H9 (cell line): ENCODE data around the gene NKRF. TPM values are rescaled to one million over a fixed set of nuclear protein-coding genes. Genes with fewer than 3 reads are reported as not detected.

Experiments
- DNase-seq: peaks from one replicate; pipeline ENCODE4 v3.0.0-alpha.2; 2017
- H2AFZ ChIP-seq: one replicate; pipeline ENCODE4 v1.6.1; 2013; ENCODE audit warnings: mild to moderate bottlenecking, low read length, control low read depth, moderate library complexity
- H2AK5ac ChIP-seq: 2 replicates; pipeline ENCODE4 v1.6.1; 2013; ENCODE audit warnings: low read length, control low read depth, mixed read lengths; ENCODE audit not compliant: insufficient read length
- H2BK120ac ChIP-seq: one replicate; pipeline ENCODE4 v1.6.1; 2013; ENCODE audit warnings: low read depth, mild to moderate bottlenecking, low read length, control low read depth, inconsistent platforms; ENCODE audit not compliant: poor library complexity, severe bottlenecking
- H2BK12ac ChIP-seq: 2 replicates; pipeline ENCODE4 v1.6.1; 2013; ENCODE audit warnings: low read length, control low read depth, mixed read lengths, low read depth; ENCODE audit not compliant: insufficient read length
- H2BK15ac ChIP-seq: 2 replicates; pipeline ENCODE4 v1.6.1; 2013; ENCODE audit warnings: low read depth, low read length, control low read depth
- H2BK20ac ChIP-seq: one replicate; pipeline ENCODE4 v1.6.1; 2013; ENCODE audit warnings: low read depth, mild to moderate bottlenecking, low read length, control low read depth, inconsistent platforms; ENCODE audit not compliant: poor library complexity, severe bottlenecking
- H2BK5ac ChIP-seq: 2 replicates; pipeline ENCODE4 v1.6.1; 2013; ENCODE audit warnings: low read length, control low read depth, mixed read lengths; ENCODE audit not compliant: insufficient read length
- H3K14ac ChIP-seq: 2 replicates; pipeline ENCODE4 v1.6.1; 2013; ENCODE audit warnings: low read length, control low read depth; ENCODE audit not compliant: insufficient read depth
- H3K18ac ChIP-seq: 2 replicates; pipeline ENCODE4 v1.6.1; 2013; ENCODE audit warnings: low read depth, mild to moderate bottlenecking, mixed read lengths, low read length, control low read depth; ENCODE audit not compliant: insufficient read length
- H3K23ac ChIP-seq: 2 replicates; pipeline ENCODE4 v1.6.1; 2013; ENCODE audit warnings: low read length, control low read depth, mixed read lengths, low read depth; ENCODE audit not compliant: insufficient read length
- H3K23me2 ChIP-seq: 2 replicates; pipeline ENCODE4 v1.6.1; 2013; ENCODE audit warnings: low read depth, mild to moderate bottlenecking, mixed read lengths, low read length, control low read depth; ENCODE audit not compliant: insufficient read length, poor library complexity, severe bottlenecking
- H3K27ac ChIP-seq: 2 replicates; pipeline ENCODE4 v1.5.1; 2013; ENCODE audit warnings: low read length, control low read depth, mixed read lengths, low read depth; ENCODE audit not compliant: insufficient read length
- H3K27me3 ChIP-seq: 2 replicates; pipeline ENCODE4 v1.6.1; 2013; ENCODE audit warnings: low read length, control low read depth, inconsistent platforms; ENCODE audit not compliant: insufficient read depth
- H3K4ac ChIP-seq: 2 replicates; pipeline ENCODE4 v1.6.1; 2013; ENCODE audit warnings: low read depth, mild to moderate bottlenecking, control low read depth, inconsistent platforms, low read length, moderate library complexity
- H3K4me1 ChIP-seq: 2 replicates; pipeline ENCODE4 v1.6.1; 2013; ENCODE audit warnings: low read length, control low read depth, inconsistent platforms; ENCODE audit not compliant: insufficient read depth
- H3K4me2 ChIP-seq: 2 replicates; pipeline ENCODE4 v1.6.1; 2013; ENCODE audit warnings: low read length, control low read depth, mixed read lengths; ENCODE audit not compliant: insufficient read length, insufficient read depth
- H3K56ac ChIP-seq: 2 replicates; pipeline ENCODE4 v1.6.1; 2013; ENCODE audit warnings: low read depth, mild to moderate bottlenecking, mixed read lengths, low read length, control low read depth; ENCODE audit not compliant: insufficient read length
- H3K79me1 ChIP-seq: 2 replicates; pipeline ENCODE4 v1.6.1; 2013; ENCODE audit warnings: low read depth, mild to moderate bottlenecking, moderate library complexity, low read length, control low read depth, inconsistent platforms; ENCODE audit not compliant: insufficient read depth, poor library complexity, severe bottlenecking
- H3K79me2 ChIP-seq: 2 replicates; pipeline ENCODE4 v1.6.1; 2013; ENCODE audit warnings: low read length, control low read depth, inconsistent platforms; ENCODE audit not compliant: insufficient read depth
- H3K9ac ChIP-seq: 2 replicates; pipeline ENCODE4 v1.6.1; 2013; ENCODE audit warnings: low read length, control low read depth, mixed read lengths; ENCODE audit not compliant: insufficient read length; ENCODE audit errors: extremely low read depth
- H3K9me3 ChIP-seq: one replicate; pipeline ENCODE4 v1.6.1; 2013; ENCODE audit warnings: low read depth, low read length, inconsistent platforms; ENCODE audit not compliant: control insufficient read depth
- H3T11ph ChIP-seq: one replicate; pipeline ENCODE4 v1.6.1; 2013; ENCODE audit warnings: mild to moderate bottlenecking, low read length, control low read depth, inconsistent platforms
- H4K20me1 ChIP-seq: one replicate; pipeline ENCODE4 v1.6.1; 2013; ENCODE audit not compliant: control insufficient read depth, insufficient read length, insufficient read depth
- H4K5ac ChIP-seq: 2 replicates; pipeline ENCODE4 v1.6.1; 2013; ENCODE audit warnings: low read depth, mild to moderate bottlenecking, mixed read lengths, low read length, control low read depth; ENCODE audit not compliant: insufficient read length
- H4K8ac ChIP-seq: replicated peaks from 2 replicates; pipeline ENCODE4 v1.6.1; 2013; ENCODE audit warnings: low read length, control low read depth, mixed read lengths, low read depth; ENCODE audit not compliant: insufficient read length
- H4K91ac ChIP-seq: 2 replicates; pipeline ENCODE4 v1.6.1; 2013; ENCODE audit warnings: low read depth, mild to moderate bottlenecking, moderate library complexity, mixed read lengths, low read length, control low read depth; ENCODE audit not compliant: insufficient read length
- H3K27ac Mint-ChIP-seq, 3 experiments: 2 replicates in 2 of 3; 3 replicates in 1 of 3; pipeline ENCODE4 v1.8.0; 2020 to 2021; ENCODE audit warnings: mixed read lengths in 3 of 3, mild to moderate bottlenecking in 1 of 3, moderate library complexity in 1 of 3
- H3K27me3 Mint-ChIP-seq: 2 replicates; pipeline ENCODE4 v1.8.0; 2021; ENCODE audit warnings: low read depth, mild to moderate bottlenecking, moderate library complexity, mixed read lengths
- H3K36me3 Mint-ChIP-seq, 3 experiments: 2 replicates in 2 of 3; 3 replicates in 1 of 3; pipeline ENCODE4 v1.8.0; 2020 to 2021; ENCODE audit warnings: low read depth in 3 of 3, mixed read lengths in 3 of 3; ENCODE audit not compliant: insufficient read depth in 1 of 3
- H3K4me1 Mint-ChIP-seq, 2 experiments: 2 replicates each; pipeline ENCODE4 v1.8.0; 2020; ENCODE audit warnings: mixed read lengths in 2 of 2
- H3K4me3 Mint-ChIP-seq, 2 experiments: 2 replicates in 1 of 2; 3 replicates in 1 of 2; pipeline ENCODE4 v1.8.0; 2020 to 2021; ENCODE audit warnings: mild to moderate bottlenecking in 2 of 2, mixed read lengths in 2 of 2, moderate library complexity in 1 of 2
- H3K9me3 Mint-ChIP-seq, 2 experiments: 2 replicates in 1 of 2; 3 replicates in 1 of 2; pipeline ENCODE4 v1.8.0; 2020; ENCODE audit warnings: mild to moderate bottlenecking in 2 of 2, mixed read lengths in 2 of 2, moderate library complexity in 1 of 2
- WGBS: extraction: QIAGEN DNeasy Blood & Tissue Kit; methylation state at CpG from one replicate; pipeline ENCODE4 v1.1.7; 2013; ENCODE audit warnings: missing lambda C conversion rate, low lambda C conversion rate, mixed read lengths; ENCODE audit not compliant: insufficient read length; ENCODE audit errors: extremely low coverage; 5-methylcytosine and 5-hydroxymethylcytosine counted together
- total RNA-seq: library from RNA; stranded (reverse); gene quantifications from 2 replicates; pipeline ENCODE4 v1.2.1, GENCODE V29; 2021
- TF ChIP-seq, protein P1 (sequence below): fragments of 200-600 bp; sonication (generic); conservative IDR thresholded peaks from 3 replicates; pipeline ENCODE4 v1.8.0; 2021; ENCODE audit warnings: antibody characterized with exemption, mild to moderate bottlenecking

Gene NKRF
- total RNA-seq, 1 experiment from 2014 or later: 15.1 TPM

DNA sequence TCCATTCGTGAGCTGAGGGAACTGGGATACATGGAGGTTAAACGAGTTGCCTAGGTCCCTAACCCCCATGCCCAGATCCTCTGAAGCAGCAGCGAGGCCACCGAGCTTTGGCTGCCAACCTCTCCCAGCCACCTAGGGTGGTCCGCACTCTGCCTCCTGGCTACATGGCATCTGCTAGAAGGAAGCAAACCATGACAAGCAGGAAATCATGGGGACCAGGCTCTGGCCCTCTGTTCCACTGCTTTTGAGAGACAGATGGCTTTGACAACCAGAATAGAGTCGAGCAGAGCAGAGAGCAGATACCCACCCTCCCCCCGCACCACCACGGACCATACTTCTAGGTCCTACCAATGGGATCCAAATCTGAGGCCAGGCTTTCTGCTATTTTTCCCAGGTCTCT lies 37.5 kb upstream of the NKRF start:
- no peak overlapping the region for H3K4me3 Mint-ChIP-seq
- no peak overlapping the region for H3T11ph ChIP-seq
- H3K27ac Mint-ChIP-seq: no peak overlapping the region
- H3K4me1 ChIP-seq: no peaks in the 10 kb centered on the region
- H3K27me3 ChIP-seq: no peaks in the 10 kb centered on the region
- no peak overlapping the region for H2BK15ac ChIP-seq
- H3K9ac ChIP-seq: no peak overlapping the region
- no peak overlapping the region for H2AFZ ChIP-seq
- H2BK20ac ChIP-seq: no peak overlapping the region
- TF ChIP-seq, protein P1, sequence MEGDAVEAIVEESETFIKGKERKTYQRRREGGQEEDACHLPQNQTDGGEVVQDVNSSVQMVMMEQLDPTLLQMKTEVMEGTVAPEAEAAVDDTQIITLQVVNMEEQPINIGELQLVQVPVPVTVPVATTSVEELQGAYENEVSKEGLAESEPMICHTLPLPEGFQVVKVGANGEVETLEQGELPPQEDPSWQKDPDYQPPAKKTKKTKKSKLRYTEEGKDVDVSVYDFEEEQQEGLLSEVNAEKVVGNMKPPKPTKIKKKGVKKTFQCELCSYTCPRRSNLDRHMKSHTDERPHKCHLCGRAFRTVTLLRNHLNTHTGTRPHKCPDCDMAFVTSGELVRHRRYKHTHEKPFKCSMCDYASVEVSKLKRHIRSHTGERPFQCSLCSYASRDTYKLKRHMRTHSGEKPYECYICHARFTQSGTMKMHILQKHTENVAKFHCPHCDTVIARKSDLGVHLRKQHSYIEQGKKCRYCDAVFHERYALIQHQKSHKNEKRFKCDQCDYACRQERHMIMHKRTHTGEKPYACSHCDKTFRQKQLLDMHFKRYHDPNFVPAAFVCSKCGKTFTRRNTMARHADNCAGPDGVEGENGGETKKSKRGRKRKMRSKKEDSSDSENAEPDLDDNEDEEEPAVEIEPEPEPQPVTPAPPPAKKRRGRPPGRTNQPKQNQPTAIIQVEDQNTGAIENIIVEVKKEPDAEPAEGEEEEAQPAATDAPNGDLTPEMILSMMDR: no peak
- no peak overlapping the region for H4K5ac ChIP-seq
- no peaks in the 10 kb centered on the region for H3K79me1 ChIP-seq
- WGBS: no CpG with 5 or more reads among the region's 8 CpGs
- H2BK12ac ChIP-seq: no peak overlapping the region
- H3K23me2 ChIP-seq: no peaks in the 10 kb centered on the region
- H3K56ac ChIP-seq: no peak overlapping the region
- H4K20me1 ChIP-seq: no peaks in the 10 kb centered on the region
- H3K4me1 Mint-ChIP-seq: no peaks in the 10 kb centered on the region
- no peak overlapping the region for H3K14ac ChIP-seq
- H3K4me2 ChIP-seq: no peak overlapping the region
- no peaks in the 10 kb centered on the region for H3K79me2 ChIP-seq
- no peak overlapping the region for H4K91ac ChIP-seq
- DNase-seq: no peak
- H3K9me3 Mint-ChIP-seq: peaks cover 69% of the 10 kb centered on the region in 2 experiments
- peaks cover 6 to 14% (median 10%) of the 10 kb centered on the region in 3 experiments for H3K36me3 Mint-ChIP-seq
- peaks cover 46% of the 10 kb centered on the region for H3K9me3 ChIP-seq
- no peak overlapping the region for H4K8ac ChIP-seq
- H3K27ac ChIP-seq: no peak overlapping the region
- no peaks in the 10 kb centered on the region; the same call in 1 of the 2 replicates for H3K27me3 Mint-ChIP-seq
- H2AK5ac ChIP-seq: no peak overlapping the region
- H2BK120ac ChIP-seq: no peak overlapping the region
- H3K18ac ChIP-seq: no peak overlapping the region
- H2BK5ac ChIP-seq: no peak overlapping the region
- no peak overlapping the region for H3K4ac ChIP-seq
- H3K23ac ChIP-seq: no peak overlapping the region
